BLaER1 treated with 17β-estradiol and CSF1 and Interleukin-3, amounts not matched to agents 10 nM and 100 nM (cell line): ENCODE data around the gene HM13.
"Not testable (repeated sequence)": the region's sequence is repeated elsewhere in the genome, so short reads cannot be mapped to it uniquely, and the experiment has no call there.

Source experiments
- H3K27ac ChIP-seq, 11 experiments: shearing (Covaris generic); formaldehyde crosslinking; 2 replicates each; pipeline ENCODE4 v1.8.1; 2022
- H3K27me3 ChIP-seq, 11 experiments: shearing (Covaris generic); formaldehyde crosslinking; 2 replicates each; pipeline ENCODE4 v1.8.1; 2022
- H3K36me3 ChIP-seq, 11 experiments: shearing (Covaris generic); formaldehyde crosslinking; 2 replicates each; pipeline ENCODE4 v1.8.1; 2022
- H3K4me1 ChIP-seq, 10 experiments: shearing (Covaris generic); formaldehyde crosslinking; 2 replicates each; pipeline ENCODE4 v1.8.1; 2022
- H3K4me2 ChIP-seq, 11 experiments: shearing (Covaris generic); formaldehyde crosslinking; 2 replicates each; pipeline ENCODE4 v1.8.1; 2022
- H3K4me3 ChIP-seq, 10 experiments: shearing (Covaris generic); formaldehyde crosslinking; 2 replicates each; pipeline ENCODE4 v1.8.1; 2022
- H3K9ac ChIP-seq, 11 experiments: shearing (Covaris generic); formaldehyde crosslinking; 2 replicates each; pipeline ENCODE4 v1.8.1; 2022
- H3K9me3 ChIP-seq, 11 experiments: shearing (Covaris generic); formaldehyde crosslinking; replicated peaks in 1 of 11; 2 replicates each; pipeline ENCODE4 v1.8.1; 2022
- H4K20me1 ChIP-seq, 11 experiments: shearing (Covaris generic); formaldehyde crosslinking; 2 replicates each; pipeline ENCODE4 v1.8.1; 2022
- Cebpa-rat ChIP-seq, 11 experiments: shearing (Covaris generic); IDR thresholded peaks; 2 replicates each; pipeline ENCODE4 v1.8.1; 2022

HM13 gene

GRCh38 chr20:31605902-31606803 is 91.9 kb downstream of the HM13 start:
- H3K27me3 ChIP-seq = peaks cover 21 to 99% (median 88%) of the 10 kb centered on the region in 11 experiments; a peak in 21 of 22 replicates
- H3K9me3 ChIP-seq = peaks cover 0 to 6% (median 0%) of the 10 kb centered on the region in 11 experiments; a peak in 1 of 22 replicates
- H3K9ac ChIP-seq = peak overlapping the region; percentile 48 to 91 (median 71)
- peak overlapping the region in 5 of 11 experiments; percentile 52 to 96 (median 76); a peak in 9 of 22 replicates for H3K27ac ChIP-seq
- peaks cover 0 to 36% (median 22%) of the 10 kb centered on the region in 11 experiments; a peak in 17 of 22 replicates for H4K20me1 ChIP-seq
- peaks cover 24 to 89% (median 56%) of the 10 kb centered on the region in 10 experiments for H3K4me1 ChIP-seq
- peaks cover 0 to 12% (median 0%) of the 10 kb centered on the region in 11 experiments; a peak in 3 of 22 replicates for H3K36me3 ChIP-seq
- peak overlapping the region; percentile 61 to 88 (median 68) for H3K4me3 ChIP-seq
- no peak for TF ChIP-seq Cebpa-rat (IDR thresholded peaks at IDR 0.05)
- H3K4me2 ChIP-seq = peak overlapping the region; percentile 83 to 99 (median 97)

GRCh38 chr20:31606804-31607639 is 92.8 kb downstream of the HM13 start:
- Histone ChIP-seq H3K27ac (peak overlapping the region in 2 of 11 experiments; percentile 82 to 96; a peak in 4 of 22 replicates), H3K27me3 (peaks cover 21 to 100% (median 83%) of the 10 kb centered on the region in 11 experiments; a peak in 21 of 22 replicates), H3K9me3 (peaks cover 0 to 6% (median 0%) of the 10 kb centered on the region in 11 experiments; a peak in 1 of 22 replicates), H3K4me2 (peak overlapping the region in 6 of 11 experiments; percentile 83 to 99 (median 94); a peak in 11 of 22 replicates), H3K4me1 (peaks cover 24 to 89% (median 63%) of the 10 kb centered on the region in 10 experiments), H3K9ac (peak overlapping the region in 4 of 11 experiments; percentile 79 to 91 (median 83); a peak in 6 of 22 replicates), H4K20me1 (peaks cover 0 to 36% (median 22%) of the 10 kb centered on the region in 11 experiments; a peak in 17 of 22 replicates), H3K4me3 (peak overlapping the region in 7 of 10 experiments; percentile 12 to 88 (median 70); a peak in 10 of 20 replicates), H3K36me3 (peaks cover 0 to 12% (median 0%) of the 10 kb centered on the region in 11 experiments; a peak in 3 of 22 replicates)
- TF ChIP-seq Cebpa-rat (IDR thresholded peaks at IDR 0.05) = no peak

- peaks cover 24 to 89% (median 65%) of the 10 kb centered on the region in 10 experiments for H3K4me1 ChIP-seq
- peaks cover 0 to 36% (median 22%) of the 10 kb centered on the region in 11 experiments; a peak in 17 of 22 replicates for H4K20me1 ChIP-seq
- peak overlapping the region in 3 of 10 experiments; percentile 68 to 88 (median 86); a peak in 5 of 20 replicates for H3K4me3 ChIP-seq
- H3K9ac ChIP-seq = peak overlapping the region in 2 of 11 experiments; percentile 79 to 91; a peak in 1 of 22 replicates
- peaks cover 21 to 95% (median 77%) of the 10 kb centered on the region in 11 experiments; a peak in 21 of 22 replicates for H3K27me3 ChIP-seq
- peaks cover 0 to 12% (median 0%) of the 10 kb centered on the region in 11 experiments; a peak in 3 of 22 replicates for H3K36me3 ChIP-seq
- no peak for TF ChIP-seq Cebpa-rat (IDR thresholded peaks at IDR 0.05)
- peaks cover 0 to 6% (median 0%) of the 10 kb centered on the region in 11 experiments; a peak in 1 of 22 replicates for H3K9me3 ChIP-seq
- H3K4me2 ChIP-seq = peak overlapping the region in 5 of 11 experiments; percentile 83 to 99 (median 92); a peak in 11 of 22 replicates
- H3K27ac ChIP-seq = no peak overlapping the region
These were observed 93.5 kb downstream of the HM13 start for GRCh38 chr20:31607640-31608250.

DNA sequence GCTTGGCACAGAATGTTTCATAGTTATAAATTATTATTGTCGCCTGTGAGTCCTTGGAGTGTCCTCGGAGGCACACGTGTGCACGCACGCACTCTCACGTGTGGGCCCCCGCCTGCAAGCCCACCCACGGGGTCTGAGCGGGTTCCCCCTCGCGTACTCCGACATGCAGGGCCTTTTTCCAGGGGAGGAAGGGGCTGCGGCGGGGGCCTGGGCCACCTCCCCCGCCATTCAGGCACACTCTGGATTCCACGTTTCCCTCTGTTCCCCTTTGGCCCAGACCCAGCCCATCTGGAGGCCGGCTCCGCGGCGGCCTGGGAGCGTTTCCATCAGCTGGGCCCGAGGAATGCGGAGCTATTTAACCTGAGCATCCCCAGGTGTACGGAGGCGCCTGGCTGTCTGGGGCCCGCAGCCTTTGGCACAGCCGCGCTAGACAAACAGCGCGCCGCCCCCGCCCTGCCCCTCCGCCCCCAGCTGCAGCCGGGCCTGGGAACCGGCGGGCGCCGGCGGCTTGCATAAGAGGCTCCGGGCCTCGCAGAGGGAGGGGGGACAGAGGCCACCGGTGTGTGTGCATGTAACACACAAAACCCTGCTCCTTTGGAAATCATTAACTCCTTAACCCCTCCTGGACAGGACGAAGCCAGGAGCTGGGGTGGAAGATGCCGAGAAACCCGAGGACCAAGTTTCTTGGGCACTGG is 94.2 kb downstream of the HM13 start:
- H3K36me3 ChIP-seq = peaks cover 0 to 12% (median 0%) of the 10 kb centered on the region in 11 experiments; a peak in 3 of 22 replicates
- H3K9ac ChIP-seq = 0 out of 22 replicates have a peak overlapping the region, but pooled peaks of 1 of the 11 experiments have one; percentile 10
- H3K4me2 ChIP-seq = peak overlapping the region in 7 of 11 experiments; percentile 0 to 99 (median 83); a peak in 12 of 22 replicates
- H3K27ac ChIP-seq = no peak overlapping the region
- H3K27me3 ChIP-seq = peaks cover 21 to 89% (median 71%) of the 10 kb centered on the region in 11 experiments; a peak in 21 of 22 replicates
- no peak for TF ChIP-seq Cebpa-rat (IDR thresholded peaks at IDR 0.05)
- peak overlapping the region in 2 of 10 experiments; percentile 31 to 47; a peak in 5 of 20 replicates for H3K4me3 ChIP-seq
- H3K9me3 ChIP-seq = peaks cover 0 to 6% (median 0%) of the 10 kb centered on the region in 11 experiments; a peak in 1 of 22 replicates
- H3K4me1 ChIP-seq = peaks cover 24 to 82% (median 59%) of the 10 kb centered on the region in 10 experiments
- H4K20me1 ChIP-seq = peaks cover 0 to 36% (median 22%) of the 10 kb centered on the region in 11 experiments; a peak in 17 of 22 replicates

DNA sequence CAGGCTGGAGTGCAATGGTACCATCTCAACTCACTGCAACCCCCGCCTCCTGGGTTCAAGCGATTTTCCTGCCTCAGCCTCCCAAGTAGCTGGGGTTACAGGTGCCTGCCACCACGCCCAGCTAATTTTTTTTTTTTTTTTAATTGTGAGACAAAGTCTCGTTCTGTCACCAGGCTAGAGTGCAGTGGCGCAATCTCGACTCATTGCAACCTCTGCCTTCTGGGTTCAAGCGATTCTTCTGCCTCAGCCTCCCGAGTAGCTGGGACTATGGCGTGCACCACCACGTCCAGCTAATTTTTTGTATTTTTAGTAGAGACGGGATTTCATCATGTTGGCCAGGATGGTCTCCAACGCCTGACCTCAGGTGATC is 98.0 kb downstream of the HM13 start:
- H3K9me3 ChIP-seq, H3K9ac ChIP-seq, H3K4me3 ChIP-seq, H3K36me3 ChIP-seq: not testable (repeated sequence)
- peaks cover 0 to 10% (median 3%) of the 10 kb centered on the region in 11 experiments; a peak in 12 of 22 replicates for H4K20me1 ChIP-seq
- H3K27ac ChIP-seq = peak overlapping the region in 2 of 11 experiments; percentile 3 to 47; a peak in 2 of 22 replicates
- H3K4me1 ChIP-seq = peaks cover 9 to 71% (median 45%) of the 10 kb centered on the region in 10 experiments; a peak in 19 of 20 replicates
- peaks cover 11 to 50% (median 32%) of the 10 kb centered on the region in 11 experiments; a peak in 20 of 22 replicates for H3K27me3 ChIP-seq
- peak overlapping the region; percentile 10 to 88 (median 45); a peak in 18 of 22 replicates for H3K4me2 ChIP-seq

DNA sequence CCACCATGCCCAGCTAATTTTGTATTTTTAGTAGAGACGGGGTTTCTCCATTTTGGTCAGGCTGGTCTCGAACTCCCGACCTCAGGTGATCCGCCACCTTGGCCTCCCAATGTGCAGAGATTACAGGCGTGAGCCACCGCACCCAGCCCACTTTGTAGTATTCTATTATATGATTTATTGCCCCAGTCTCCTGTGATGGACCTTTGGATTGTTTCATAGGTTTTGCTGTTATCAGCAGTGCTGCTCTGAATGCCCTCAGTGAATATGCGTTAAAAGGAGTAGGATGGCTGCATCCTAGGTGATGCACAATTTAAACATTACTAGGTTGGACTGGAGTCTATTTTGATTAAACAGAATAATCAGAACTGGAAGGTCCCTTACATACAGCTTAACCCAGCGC is 101.2 kb downstream of the HM13 start:
- Histone ChIP-seq H3K27me3 (peaks cover 0 to 19% (median 2%) of the 10 kb centered on the region in 11 experiments; a peak in 7 of 22 replicates), H3K9me3 (no peaks in the 10 kb centered on the region), H3K9ac (no peak overlapping the region), H3K27ac (peak overlapping the region in 1 of 11 experiments; percentile 29; a peak in 1 of 22 replicates), H3K36me3 (no peaks in the 10 kb centered on the region), H3K4me3 (no peak overlapping the region), H4K20me1 (no peaks in the 10 kb centered on the region), H3K4me2 (no peak overlapping the region), H3K4me1 (peaks cover 14 to 49% (median 37%) of the 10 kb centered on the region in 10 experiments; a peak in 19 of 20 replicates)
- TF ChIP-seq Cebpa-rat (IDR thresholded peaks at IDR 0.05) = no peak
